IPS DF 19.7 (cell line): ENCODE results near the gene MTG2.

Experiments
- DNase-seq: peaks from one replicate; pipeline ENCODE4 v3.0.0-alpha.2; 2013; ENCODE audit warnings: low read depth, low spot score

The MTG2 gene

DNA sequence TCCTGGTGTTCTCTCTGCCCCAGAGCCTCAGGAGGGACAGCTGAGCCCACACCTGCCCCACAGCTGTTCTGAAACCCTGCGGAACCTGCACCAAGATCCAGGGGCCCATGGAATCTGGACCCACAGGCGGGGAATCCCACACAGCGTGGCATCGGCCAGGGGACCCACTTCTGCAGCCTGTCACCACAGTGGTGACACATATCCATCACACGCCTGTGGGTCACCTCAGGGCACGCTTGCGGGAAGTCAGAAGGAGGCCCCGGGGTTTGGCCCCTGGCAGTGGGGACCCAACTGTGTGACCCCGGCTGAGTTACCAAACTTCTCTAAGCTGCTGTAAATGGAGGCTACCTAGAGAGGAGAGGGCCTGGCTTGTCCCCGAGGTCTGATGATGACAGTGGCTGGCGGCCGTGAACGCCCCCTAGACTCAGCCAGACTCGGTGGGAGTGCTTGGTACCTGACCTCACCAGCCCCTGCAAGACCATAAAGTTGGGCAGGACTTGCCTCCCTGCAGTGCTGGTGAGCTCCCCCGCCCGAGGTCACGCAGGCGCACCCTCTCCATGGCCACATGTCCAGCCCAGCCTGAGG is 39.5 kb downstream of the MTG2 start:
- DNase-seq, result no peak

DNA sequence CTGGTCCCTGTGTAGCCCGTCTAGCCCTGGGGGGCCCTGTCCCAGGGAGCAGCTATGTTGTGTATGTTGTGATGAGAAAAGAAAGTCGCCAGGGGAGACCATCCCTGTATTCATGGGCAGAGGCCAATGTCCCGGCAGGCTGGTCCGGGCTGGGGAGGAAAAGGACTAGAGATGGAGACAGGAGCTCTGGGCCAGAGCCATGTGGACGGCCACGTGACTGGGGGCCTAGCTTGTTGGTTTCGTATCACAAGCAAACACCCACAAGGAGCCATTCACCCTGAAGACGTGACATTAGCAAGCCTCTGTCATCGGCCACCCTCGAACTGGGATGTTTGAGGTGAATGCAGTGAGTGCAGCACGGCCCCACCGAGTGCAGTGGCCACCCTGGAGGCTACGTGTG is 40.1 kb downstream of the MTG2 start:
- no peak for DNase-seq

DNA sequence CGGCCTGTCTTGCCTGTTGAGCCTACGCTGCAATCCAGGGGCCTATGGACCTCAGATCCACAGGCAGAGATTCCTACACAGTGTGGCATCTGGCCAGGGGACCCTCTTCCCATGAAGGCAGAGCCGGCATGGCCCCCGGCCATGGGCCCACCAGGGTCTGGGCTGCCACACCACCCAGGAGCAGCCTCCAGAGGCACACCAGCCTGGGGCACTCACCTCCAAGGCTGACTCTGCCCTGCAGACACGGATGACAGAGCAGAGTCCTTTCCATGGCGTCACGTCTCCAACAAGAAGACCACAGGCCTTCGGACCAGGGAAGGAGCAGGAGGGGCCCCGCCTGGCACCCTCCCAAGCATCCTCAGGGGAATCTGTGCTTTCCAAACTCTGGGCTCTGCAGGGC is 40.7 kb downstream of the MTG2 start:
- DNase-seq, result no peak

DNA sequence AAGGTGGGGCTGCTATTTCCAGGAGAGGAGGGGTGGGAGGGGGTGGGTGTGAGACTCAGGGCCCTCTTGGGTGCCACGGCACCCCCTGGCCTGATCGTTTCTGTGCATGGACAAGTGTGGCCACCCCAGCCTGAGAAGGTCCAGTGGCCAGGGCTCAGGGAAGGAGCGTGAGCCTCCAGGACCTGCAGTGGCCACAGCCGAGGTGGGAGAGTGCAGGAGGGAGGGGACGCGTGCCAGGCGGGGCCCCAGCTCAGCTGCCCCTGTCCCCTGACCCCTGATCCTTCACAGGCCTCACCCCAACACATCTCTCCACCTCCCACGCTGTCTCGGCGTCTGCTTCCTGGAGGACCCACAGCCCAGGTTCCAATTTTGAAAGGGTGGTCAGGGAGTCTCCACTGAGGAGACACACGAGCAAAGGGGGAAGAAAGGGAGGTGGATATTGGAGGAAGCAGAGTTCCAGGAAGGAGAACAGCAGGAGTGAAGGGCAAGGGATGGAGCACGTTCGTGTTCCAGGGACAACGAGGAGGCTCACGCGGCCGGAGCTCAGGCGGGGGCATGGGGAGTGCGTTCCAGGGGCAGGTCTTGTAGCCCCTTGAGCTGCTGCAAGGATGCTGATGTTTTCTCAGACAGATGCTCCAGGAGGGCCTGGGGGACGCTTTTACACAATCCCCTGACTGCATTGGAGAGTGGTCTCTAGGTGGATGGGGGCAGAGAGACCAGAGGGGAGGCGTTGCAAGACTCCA is 41.5 kb downstream of the MTG2 start:
- DNase-seq, result no peak

DNA sequence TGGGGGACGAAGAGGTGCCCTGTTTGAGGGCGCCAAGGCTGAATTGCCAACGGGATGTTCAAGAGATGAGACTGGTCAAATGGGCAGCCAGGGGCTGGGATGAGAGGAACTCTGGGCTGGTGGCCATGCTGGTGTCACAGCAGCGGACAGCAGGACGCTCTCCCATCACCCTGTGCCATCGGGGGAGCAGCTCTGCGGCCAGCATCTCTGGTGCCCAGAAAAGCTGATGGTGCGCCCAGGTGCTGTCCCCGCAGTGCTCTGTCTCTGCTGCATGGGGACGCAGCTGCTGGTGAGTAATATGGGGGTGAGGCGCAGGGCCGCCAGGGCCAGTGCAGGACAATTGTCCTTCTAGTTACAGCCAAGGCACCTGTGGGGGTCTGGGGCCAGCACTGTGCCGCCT is 42.2 kb downstream of the MTG2 start:
- DNase-seq, result no peak

DNA sequence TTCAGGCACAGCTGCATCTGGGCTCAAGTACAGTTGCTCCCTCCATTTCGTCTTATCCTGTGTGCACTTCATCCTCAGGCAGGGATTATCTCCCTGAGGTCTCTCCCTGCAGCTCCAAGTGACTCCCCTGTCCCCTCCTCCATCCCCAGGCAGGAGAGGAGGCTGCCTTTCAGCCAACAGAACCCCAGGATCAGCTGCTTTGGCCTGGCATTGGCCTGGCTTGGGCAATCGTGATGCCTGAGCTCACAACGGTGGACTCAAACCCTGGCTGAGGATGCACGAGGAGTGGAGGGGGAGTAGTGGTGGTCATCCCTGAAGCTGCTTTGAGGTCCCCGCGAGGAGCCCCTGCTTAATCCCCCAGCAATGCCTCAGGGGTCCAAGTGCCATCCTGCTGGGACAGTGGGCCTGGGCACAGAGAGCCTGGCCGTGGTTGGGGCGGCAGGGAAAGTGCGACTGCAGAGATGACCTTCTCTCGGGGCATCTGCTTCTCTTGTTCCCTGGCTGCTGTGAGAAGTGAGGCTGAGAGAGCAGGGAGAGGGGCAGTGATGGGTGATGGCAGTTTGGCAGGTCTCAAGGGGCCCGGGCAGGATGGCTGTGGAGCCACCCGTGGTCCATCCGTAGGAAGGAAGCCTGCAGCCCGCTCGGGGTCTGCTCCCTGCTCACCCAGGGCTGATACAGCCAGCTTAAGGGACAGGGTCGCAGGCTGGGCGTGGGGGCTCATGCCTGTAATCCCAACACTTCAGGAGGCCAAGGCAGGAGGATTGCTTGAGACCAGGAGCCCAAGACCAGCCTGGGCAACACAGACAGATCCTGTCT is 43.2 kb downstream of the MTG2 start:
- no peak for DNase-seq

DNA sequence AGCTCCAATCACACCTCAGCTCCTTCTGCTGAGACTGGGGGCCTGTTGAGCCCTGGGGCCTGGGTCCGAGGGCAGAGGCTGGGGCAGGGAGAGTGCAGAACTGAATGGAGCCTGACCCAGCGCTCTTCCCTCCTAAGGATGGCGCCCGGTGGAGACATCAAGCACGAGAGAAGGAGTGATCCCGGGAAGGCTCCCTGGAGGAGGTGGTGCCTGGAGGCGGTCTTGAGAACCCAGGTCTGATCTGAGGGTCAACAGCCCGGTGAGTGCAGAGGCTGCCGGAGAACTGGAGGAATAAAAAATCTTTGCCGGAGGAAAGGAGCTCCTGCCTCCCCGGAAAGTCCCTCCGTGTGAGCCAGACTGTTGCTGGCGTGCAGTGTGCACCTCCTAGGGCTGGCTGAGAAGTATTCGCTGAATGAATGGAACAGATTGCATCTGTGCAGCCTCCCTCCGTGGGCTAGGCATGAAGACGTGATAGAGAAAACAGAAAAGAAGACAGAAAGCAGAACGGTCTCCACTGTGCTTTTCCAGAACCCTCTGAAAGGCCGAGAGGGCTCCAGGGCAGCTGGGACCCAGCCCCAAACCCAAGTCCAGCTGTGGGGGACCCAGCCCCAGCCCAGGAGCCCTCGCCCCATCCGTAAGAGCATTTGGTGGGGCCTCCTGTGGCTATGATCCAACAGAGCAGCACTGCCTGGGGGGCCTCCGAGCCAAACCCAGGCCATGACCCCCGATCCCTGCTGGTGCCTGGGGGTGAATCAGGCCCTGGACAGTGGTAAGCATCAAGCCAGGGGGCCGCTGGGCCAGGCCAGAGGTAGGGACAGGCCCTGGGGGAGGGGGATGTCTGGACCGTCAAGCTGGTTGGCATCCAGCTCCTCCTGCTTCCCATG is 44.1 kb downstream of the MTG2 start:
- no peak for DNase-seq

DNA sequence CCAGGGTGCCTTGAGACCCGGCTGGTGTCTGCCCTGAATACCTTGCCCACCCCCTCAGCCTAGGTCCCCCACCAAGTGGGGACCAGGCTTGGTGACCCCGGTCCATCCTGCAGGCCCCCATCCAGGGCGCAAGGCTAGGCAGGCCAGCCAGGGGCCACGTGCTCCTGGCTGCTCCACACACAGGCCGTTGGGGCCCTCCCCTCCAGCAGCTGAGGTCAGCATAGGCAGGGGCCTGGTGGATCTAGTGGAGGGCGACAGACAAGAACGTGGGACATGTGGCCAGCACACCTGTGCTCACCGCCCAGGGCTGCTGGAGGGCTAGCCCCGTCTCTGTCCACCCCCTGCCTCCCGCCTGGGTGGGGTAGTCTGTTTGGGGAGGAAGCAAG is 44.8 kb downstream of the MTG2 start:
- no peak for DNase-seq

DNA sequence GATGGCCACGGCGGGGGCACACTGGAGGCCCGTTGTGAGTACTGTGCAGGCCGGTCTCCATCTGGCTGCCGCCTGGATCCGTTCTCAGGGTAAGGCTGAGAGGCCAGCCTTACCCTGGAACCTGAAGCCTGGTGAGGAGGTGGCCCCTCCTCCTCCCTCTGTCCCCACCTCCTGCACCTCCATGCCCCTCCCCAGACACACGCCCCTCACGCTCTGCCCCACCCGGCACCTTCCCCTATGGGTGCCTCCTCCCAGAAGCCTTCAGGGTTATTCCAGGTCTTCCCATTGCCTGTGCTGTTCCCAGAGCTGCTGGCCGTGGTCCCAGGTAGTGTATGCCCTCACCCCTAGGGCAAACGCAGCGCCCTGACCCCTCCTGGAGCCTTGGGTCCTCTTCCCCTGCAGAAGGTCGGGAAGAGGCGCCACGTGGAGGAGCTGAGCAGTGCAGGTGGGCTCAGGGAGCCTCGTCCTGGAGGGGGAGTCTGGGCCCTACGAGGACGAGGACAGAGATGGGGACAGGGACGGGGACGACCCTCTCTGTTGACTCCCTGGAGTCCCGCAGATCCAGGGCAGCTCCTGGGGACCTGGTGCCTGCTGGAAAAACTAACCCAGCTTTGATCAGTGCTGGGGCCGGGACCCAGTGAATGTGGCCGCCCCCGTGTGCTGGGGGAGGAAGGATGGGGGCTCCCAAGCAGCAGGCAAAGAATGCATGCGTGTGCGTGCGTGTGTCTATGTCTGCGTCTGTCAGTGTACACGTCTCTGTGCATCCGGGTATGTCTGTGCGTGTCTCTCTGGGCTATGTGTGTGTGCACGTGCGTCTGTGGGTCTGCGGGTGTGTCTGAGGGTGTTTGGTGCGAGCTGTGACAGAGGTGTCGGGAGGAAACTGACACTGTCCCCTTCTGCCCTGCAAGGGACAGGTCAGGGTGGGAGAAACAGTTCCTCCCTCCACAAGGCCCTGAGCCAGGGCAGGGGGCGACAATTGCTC is 45.4 kb downstream of the MTG2 start:
- no peak for DNase-seq

DNA sequence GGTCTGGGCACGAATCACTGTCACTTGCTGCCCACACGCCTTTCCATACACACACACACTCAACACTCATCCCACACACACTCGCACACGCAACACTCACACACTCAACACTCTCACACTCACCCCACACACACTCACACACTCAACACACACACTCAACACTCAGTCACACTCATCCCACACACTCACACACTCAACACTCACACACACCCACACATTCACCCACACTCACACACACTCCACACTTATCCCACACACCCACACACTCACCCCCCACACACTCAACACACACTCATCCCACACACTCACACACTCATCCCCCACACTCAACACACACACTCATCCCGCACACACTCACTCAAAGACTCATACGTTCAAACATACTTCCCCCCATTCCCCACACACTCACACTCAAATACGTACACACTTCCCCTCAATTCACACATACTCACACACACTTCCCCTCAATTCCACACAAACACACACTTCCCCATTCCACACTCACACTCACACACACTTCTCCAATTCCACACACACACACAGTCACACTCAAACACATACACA is 46.2 kb downstream of the MTG2 start:
- no peak for DNase-seq

DNA sequence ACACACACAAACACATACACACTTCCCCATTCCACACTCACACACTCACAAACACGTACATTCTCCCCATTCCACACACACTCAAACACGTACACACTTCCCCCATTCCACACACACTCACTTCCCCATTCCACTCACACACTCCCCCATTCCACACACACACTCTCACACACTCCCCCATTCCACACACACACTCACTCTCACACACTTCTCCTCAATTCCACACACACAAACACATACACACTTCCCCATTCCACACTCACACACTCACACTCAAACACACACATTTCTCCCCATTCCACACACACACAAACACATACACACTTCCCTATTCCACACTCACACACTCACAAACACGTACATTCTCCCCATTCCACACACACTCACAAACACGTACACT is 46.8 kb downstream of the MTG2 start:
- no peak for DNase-seq

DNA sequence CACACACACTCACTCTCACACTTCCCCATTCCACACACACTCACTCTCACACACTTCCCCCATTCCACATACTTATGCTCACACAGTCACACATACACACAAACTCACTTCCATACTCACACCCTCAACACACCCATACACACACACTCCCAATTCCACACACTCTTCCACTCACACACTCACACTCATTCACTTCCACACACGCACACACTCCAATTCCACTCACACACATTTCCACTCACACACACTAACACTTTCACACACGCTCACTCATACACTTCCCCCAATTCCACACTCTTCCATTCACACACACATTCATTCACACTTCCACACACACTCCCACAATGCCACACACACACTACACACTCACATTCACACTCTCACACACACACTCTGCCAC is 47.4 kb downstream of the MTG2 start:
- DNase-seq, result no peak

DNA sequence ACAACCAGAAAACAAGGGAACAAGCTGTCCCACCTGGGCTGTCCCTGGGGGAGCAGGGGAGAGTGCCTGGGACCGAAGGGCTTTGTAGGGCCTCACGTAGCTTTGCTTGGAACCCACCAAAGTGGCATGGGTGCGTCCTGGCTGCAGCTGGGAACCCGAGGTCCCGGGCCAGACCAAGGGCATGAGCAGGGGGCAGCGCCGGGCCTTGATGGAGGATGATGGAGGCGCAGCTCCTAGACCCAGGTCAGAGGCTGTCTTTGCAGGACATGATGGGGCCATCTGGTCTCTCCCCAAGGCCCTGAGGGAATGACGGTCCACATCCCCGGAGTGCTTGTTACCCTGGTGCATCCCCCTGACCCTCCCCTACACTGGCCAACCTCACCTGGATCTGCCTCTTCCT is 47.9 kb downstream of the MTG2 start:
- DNase-seq, result no peak

DNA sequence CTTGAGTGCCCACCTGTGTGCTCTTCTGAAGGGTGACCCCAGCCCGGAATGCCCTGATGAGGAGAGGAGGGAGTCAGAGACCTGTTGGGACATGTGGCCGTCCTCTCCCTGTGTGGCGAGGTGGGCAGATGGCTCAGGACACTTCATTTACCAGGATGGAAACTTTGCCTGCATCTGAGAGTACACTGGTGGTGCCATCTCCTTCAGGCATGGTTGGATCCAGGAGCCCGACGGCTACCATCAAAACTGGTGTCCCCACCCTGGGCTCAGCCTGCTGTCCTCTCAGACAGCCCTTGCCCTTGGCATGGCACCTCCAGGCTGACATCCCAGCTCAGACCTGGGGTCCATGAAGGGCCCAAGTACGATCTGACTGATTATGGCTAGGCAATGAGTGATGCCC is 48.5 kb downstream of the MTG2 start:
- no peak for DNase-seq

DNA sequence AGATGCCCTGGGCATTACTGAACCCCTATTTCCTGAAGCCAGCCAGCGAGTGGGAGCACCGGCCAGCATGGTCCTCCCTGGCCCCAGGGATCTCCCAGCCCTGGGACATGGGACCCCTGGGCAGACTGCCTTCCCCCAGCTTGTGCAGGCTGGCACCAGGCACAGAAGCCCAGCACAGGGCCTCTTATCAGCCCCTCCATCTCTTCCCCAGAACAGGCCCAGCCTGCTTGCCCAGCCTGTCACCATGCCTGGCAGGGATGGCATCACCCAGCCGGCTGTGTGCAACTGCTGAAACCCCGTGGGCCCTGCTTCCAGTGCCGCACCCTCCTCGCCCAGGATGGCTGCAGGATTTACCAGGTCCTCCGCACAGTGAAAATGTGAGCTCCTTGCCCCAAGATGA is 49.4 kb downstream of the MTG2 start:
- no peak for DNase-seq

DNA sequence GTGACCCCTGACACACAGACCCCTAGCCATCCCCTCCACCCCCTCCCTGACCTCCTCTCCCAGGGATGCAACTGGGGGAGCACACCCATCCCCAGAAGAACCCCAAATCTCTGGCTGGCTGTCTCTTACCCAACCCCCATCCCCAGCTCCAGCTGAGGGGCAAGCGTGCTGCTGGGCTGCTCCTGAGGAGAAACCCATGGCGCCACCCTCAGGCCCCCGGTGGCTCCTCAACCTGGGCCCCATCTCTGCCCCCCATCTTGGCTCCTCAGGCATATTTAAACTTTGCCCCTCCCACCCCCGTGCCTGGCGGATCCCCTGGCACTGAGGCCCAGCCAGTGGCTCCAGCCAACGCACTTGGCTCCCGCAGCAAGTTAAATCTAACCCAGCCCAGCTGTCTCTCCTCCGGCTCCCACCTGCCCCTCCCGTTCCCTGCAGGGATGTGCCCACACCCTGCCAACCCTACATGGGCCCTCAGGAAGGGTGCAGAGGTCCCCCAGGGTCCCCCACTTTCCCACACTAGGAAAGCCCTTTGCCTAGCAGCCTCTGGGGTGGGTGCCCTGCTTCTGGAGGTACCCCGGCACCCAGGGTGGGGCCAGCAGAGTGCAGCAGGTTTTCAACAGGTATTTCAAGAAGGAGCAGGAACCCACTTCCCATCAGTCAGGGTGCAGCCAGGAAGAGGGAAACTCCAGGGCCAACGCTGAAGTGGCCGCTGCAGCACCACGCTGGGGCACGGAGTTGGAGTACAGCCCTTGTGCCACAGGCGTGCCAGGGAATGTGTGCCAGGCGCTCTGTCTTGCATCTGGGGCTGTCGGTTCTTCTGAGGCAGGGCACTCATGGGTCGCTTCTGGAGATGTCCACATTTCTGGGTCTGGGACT is 50.2 kb downstream of the MTG2 start:
- no peak for DNase-seq

DNA sequence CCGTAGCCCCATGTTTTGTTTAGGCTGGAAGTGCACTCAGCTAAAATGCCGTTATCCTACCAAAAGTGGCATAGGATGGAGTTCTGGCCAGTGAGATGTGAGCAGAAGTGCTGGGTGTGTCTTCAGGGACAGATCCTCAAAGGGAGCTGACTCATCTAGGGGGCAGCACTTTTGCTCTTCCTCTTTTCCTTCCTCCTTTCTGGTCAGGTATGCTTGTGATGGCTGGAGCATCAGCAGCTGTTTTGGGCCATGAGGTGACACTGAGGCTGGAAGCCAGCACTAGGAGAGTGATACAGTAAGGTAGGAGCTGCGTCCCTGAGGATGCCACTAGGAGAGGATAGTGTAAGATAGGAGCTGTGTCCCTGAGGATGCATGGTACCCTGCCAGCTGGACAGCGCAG is 50.9 kb downstream of the MTG2 start:
- no peak for DNase-seq

DNA sequence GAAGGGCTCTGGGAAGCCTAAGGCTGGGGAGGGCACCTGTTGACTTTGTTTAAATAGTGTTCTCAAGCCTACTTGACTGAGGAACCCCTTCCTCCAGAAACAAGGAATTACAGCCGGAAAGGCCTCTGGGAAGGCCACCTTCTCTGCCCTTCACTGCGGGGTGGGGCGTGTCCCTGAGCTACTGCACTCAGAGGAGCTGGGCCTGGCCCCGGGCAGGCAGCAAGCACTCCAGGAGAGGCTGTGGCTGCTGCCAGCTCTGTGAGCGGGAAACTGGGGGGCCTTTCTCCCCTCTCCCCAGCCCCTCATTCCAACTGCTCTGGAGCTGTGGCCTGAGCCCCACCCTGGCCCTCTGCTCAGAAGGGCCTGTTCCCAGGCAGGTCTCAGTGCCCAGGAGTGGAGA is 51.5 kb downstream of the MTG2 start:
- DNase-seq, result no peak

DNA sequence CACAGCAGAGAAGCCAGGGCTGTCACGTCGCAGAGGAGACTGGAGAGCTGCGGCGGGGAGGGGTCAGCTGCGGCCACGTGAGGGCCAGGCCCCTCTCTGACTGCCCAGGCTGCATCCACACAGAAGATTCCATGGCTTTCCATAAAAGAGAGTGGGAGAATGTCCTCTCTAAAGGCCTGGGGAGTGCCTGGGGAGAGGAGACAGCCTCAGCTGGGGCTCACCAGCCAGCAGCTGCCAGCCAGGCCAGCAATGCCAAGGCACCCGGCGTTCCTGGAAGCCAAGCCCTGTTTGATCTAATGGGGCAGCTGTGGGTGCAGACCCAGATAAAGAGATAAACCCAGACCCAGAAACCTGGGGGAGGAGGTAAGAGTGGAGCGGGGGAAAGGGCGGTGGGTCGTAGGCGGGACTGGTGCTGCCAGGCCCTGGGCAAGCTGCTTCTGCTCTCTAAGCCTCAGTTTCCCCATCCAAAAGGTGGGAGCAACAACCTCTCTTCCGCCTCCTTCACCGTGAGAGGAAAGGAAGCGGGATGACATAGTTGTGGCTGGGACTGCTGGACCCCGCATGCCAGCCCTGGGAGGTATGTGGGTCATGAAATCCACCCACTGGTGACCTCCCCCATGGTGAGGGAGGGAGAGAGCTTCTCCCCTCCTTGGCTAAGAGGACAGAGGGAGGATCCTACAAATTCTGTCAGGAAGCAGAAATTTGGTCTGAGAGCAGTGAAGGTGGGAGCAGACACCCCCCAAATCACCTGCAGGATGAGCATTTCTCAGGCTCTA is 52.4 kb downstream of the MTG2 start:
- no peak for DNase-seq
